Common myeloid progenitor, CD34-positive (primary cell): Measurements from ENCODE around the gene ZNF197.

Experiments
- CTCF ChIA-PET: fragments of 350-600 bp; sonication (Branson Sonifier 250); formaldehyde crosslinking; loops from one replicate; lab custom pipeline; 2021; ENCODE audit warnings: antibody characterized with exemption; lab: Charles Lee
- POLR2A ChIA-PET: fragments of 350-600 bp; sonication (Branson Sonifier 250); formaldehyde crosslinking; loops from one replicate; lab custom pipeline; 2021; ENCODE audit warnings: antibody characterized with exemption; lab: Charles Lee
- DNase-seq, 3 donors: peaks; one replicate each; pipeline versions ENCODE4 v3.0.0 to v3.0.0-alpha.2; 2013
- H3K27ac ChIP-seq, 2 experiments: 1 replicate in 1 of 2; 2 replicates in 1 of 2; pipeline ENCODE4 v1.7.0; 2013; ENCODE audit warnings: inconsistent platforms in 2 of 2, low read length in 2 of 2, mild to moderate bottlenecking in 2 of 2, low read depth in 1 of 2, moderate library complexity in 1 of 2; ENCODE audit not compliant: severe bottlenecking in 2 of 2, insufficient read depth in 1 of 2, poor library complexity in 1 of 2
- H3K27me3 ChIP-seq, 5 experiments: replicated peaks in 2 of 5; 1 replicate in 3 of 5; 2 replicates in 2 of 5; pipeline versions ENCODE4 v1.6.1 to v1.7.0; 2013; ENCODE audit warnings: low read length in 4 of 5, mild to moderate bottlenecking in 2 of 5, moderate library complexity in 2 of 5, inconsistent platforms in 1 of 5; ENCODE audit not compliant: insufficient read depth in 5 of 5, control insufficient read depth in 4 of 5
- H3K36me3 ChIP-seq, 4 experiments: 1 replicate in 2 of 4; 2 replicates in 2 of 4; pipeline versions ENCODE4 v1.6.1 to v1.7.0; 2013; ENCODE audit warnings: low read length in 3 of 4, control low read depth in 1 of 4, mild to moderate bottlenecking in 1 of 4; ENCODE audit not compliant: control insufficient read depth in 4 of 4, insufficient read depth in 4 of 4
- H3K4me1 ChIP-seq, 4 experiments: 1 replicate in 3 of 4; 2 replicates in 1 of 4; pipeline versions ENCODE4 v1.6.1 to v1.7.1; 2013; ENCODE audit warnings: low read length in 3 of 4, mild to moderate bottlenecking in 3 of 4, control low read depth in 1 of 4, inconsistent platforms in 1 of 4, moderate library complexity in 1 of 4; ENCODE audit not compliant: control insufficient read depth in 4 of 4, insufficient read depth in 4 of 4; ENCODE audit errors: control extremely low read depth in 1 of 4
- H3K4me3 ChIP-seq, 7 experiments: 1 replicate in 4 of 7; 2 replicates in 3 of 7; pipeline versions ENCODE4 v1.5.1 to v1.7.0; 2013; ENCODE audit warnings: mild to moderate bottlenecking in 7 of 7, low read length in 6 of 7, moderate library complexity in 6 of 7, inconsistent platforms in 2 of 7, low read depth in 2 of 7, control low read depth in 1 of 7; ENCODE audit not compliant: insufficient read depth in 4 of 7, control insufficient read depth in 1 of 7; ENCODE audit errors: extremely low read depth in 1 of 7
- H3K9me3 ChIP-seq, 5 experiments: 1 replicate in 4 of 5; 2 replicates in 1 of 5; pipeline versions ENCODE4 v1.6.1 to v1.7.1; 2013; ENCODE audit warnings: low read length in 4 of 5, mild to moderate bottlenecking in 2 of 5, inconsistent platforms in 1 of 5, low read depth in 1 of 5, moderate library complexity in 1 of 5; ENCODE audit not compliant: control insufficient read depth in 4 of 5, insufficient read depth in 2 of 5; ENCODE audit errors: control extremely low read depth in 1 of 5
- WGBS: methylation state at CpG from one replicate; pipeline ENCODE4 v1.1.5; 2013; ENCODE audit not compliant: insufficient coverage; 5-methylcytosine and 5-hydroxymethylcytosine counted together

The ZNF197 gene

DNA sequence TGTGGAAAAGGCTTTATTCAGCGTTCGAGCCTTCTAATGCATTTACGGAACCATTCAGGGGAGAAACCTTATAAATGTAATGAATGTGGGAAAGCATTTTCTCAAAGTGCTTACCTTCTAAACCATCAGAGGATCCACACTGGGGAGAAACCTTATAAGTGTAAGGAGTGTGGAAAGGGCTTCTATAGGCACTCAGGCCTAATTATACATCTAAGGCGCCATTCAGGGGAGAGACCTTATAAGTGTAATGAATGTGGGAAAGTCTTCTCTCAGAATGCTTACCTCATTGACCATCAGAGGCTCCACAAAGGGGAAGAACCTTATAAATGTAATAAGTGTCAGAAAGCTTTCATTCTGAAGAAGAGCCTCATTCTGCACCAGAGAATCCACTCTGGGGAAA lies 17.5 kb downstream of the ZNF197 start:
- Histone ChIP-seq H3K9me3 (peaks cover 34 to 79% (median 44%) of the 10 kb centered on the region in 5 experiments), H3K4me3 (peak overlapping the region in 1 of 7 experiments; percentile 2), H3K27ac (no peak overlapping the region), H3K36me3 (peaks cover 46 to 75% (median 51%) of the 10 kb centered on the region in 4 experiments), H3K27me3 (no peaks in the 10 kb centered on the region), H3K4me1 (no peaks in the 10 kb centered on the region)
- CTCF ChIA-PET = no interaction called here
- WGBS = no CpG with 5 or more reads among the region's 4 CpGs
- DNase-seq = no peak
- POLR2A ChIA-PET = no interaction called here

DNA sequence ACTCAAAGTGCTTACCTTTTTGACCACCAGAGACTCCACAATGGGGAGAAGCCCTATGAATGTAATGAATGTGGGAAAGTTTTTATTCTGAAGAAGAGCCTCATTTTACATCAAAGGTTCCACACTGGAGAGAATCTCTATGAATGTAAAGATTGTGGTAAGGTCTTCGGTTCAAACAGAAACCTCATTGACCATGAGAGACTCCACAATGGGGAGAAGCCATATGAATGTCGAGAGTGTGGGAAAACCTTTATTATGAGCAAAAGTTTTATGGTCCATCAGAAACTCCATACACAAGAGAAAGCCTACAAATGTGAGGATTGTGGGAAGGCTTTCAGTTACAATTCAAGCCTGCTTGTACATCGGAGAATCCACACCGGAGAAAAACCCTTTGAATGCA lies 18.2 kb downstream of the ZNF197 start:
- CTCF ChIA-PET = no interaction called here
- Histone ChIP-seq H3K27me3 (no peaks in the 10 kb centered on the region), H3K27ac (no peak overlapping the region), H3K4me3 (peak overlapping the region in 1 of 7 experiments; percentile 2), H3K4me1 (peaks cover 0 to 4% (median under 1%) of the 10 kb centered on the region in 4 experiments), H3K9me3 (peaks cover 29 to 73% (median 44%) of the 10 kb centered on the region in 5 experiments), H3K36me3 (peaks cover 41 to 68% (median 48%) of the 10 kb centered on the region in 4 experiments)
- 83% methylated on average over 2 of the region's 4 CpGs for WGBS
- POLR2A ChIA-PET = no interaction called here
- no peak for DNase-seq

DNA sequence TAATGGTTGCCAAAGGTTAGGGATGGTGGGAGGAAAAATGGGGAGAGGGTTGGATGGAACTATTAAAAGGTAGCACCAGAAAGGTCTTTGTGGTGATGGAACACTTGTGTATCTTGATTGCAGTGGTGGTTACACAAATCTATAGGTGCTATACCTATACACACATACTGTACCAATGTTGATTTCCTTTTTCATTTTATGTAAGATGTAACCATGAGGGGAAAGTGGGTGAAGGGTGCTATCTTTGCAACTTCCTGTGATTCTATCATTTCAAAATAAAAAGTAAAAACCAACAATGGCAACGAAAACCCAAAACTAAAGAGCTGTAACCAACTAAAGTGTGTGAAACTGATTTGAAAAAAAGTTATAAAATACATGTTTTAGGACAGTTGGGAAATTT lies 22.9 kb downstream of the ZNF197 start:
- peaks cover 8 to 36% (median 13%) of the 10 kb centered on the region in 5 experiments for H3K9me3 ChIP-seq
- H3K36me3 ChIP-seq = peaks cover 22 to 43% (median 33%) of the 10 kb centered on the region in 4 experiments
- peak overlapping the region in 2 of 7 experiments; percentile 86 to 98 for H3K4me3 ChIP-seq
- H3K4me1 ChIP-seq = peaks cover 2 to 18% (median 8%) of the 10 kb centered on the region in 4 experiments
- ChIA-PET POLR2A (no interaction called here), CTCF (no interaction called here)
- no peak overlapping the region for H3K27ac ChIP-seq
- WGBS = 100% methylated on average over 1 of the region's 1 CpG
- DNase-seq = no peak
- no peaks in the 10 kb centered on the region for H3K27me3 ChIP-seq

DNA sequence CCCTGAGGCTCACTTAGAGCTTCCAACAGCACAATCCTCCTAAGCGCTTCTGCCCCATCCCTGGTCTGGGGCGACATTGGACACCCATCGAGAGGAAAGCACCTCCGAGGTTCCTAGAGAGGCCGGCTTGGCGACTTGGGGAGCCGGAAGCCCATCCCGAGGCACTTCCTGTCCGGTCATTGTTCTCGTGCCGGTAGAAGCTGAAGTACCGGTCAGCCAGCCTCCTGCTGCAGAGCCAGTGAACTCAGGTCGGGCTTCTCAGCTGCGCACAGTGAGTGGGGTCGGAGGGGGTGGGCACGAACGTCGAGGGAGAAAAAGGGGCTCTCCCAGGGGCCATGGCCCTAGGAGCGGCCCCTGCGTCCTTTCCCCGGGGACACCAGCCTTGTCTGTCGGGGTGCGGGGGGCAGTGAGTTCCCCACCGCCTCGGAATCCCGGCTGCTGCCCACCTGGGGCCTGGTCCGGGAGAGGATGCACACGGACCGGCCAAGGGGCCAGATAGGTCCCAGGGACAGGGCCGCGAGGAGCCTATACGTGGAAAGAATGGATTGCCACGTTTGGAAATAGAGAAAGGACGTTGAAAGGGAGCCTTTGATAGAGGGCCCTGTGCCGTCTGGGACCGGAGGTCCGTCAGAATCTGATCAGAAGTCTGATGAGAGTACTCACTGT lies 23.9 kb downstream of the ZNF197 start, which contains the start of gene ZNF35:
Gene ZNF35, plus strand, starts transcription at position 169 of the 666 bp plus-strand sequence. CDS start 2,336 bp downstream, outside the sequence.
- WGBS = 0% methylated on average over 21 of the region's 37 CpGs

DNA sequence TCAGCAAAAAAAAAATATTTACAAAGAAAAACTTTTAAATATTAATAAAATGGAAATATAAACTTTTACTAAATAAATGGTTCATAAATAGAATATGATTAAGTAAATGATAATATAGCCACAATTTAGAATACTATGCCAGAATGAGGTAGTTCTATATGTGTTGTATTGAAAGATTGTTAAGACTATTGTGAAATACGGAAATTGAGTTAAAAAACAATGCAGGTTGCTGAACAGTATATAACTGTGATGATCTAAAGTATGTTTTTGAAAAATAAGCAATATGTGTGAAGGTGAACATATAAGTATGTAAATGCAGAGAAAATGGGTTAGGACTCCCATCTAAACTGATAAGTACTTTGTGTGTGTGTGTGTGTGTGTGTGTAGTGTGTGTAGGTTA lies 24.9 kb downstream of the ZNF197 start:
- WGBS = 91% methylated on average over 1 of the region's 1 CpG
- ChIA-PET POLR2A (no interaction called here), CTCF (no interaction called here)
- H3K27me3 ChIP-seq = no peaks in the 10 kb centered on the region
- H3K27ac ChIP-seq = no peak overlapping the region
- no peak for DNase-seq
- peaks cover 2 to 18% (median 8%) of the 10 kb centered on the region in 4 experiments for H3K4me1 ChIP-seq
- H3K36me3 ChIP-seq = peaks cover 23 to 49% (median 39%) of the 10 kb centered on the region in 4 experiments
- H3K4me3 ChIP-seq = peak overlapping the region in 1 of 7 experiments; percentile 86
- peaks cover 0 to 33% (median 5%) of the 10 kb centered on the region in 5 experiments for H3K9me3 ChIP-seq

More for the DNA sequence above, 23.9 kb downstream of the ZNF197 start, which contains the start of gene ZNF35:
- H3K9me3 ChIP-seq = peaks cover 0 to 36% (median 10%) of the 10 kb centered on the region in 5 experiments
- peak within 1 kb of the TSS; percentile 82 to 98 (median 86) for H3K4me3 ChIP-seq
- CTCF ChIA-PET = no interaction called here
- peak; percentile 63 to 65 (median 64) for DNase-seq
- POLR2A ChIA-PET = interaction anchor here (1.0 kb wide), 1 partner anchor 37 kb away, joined by 7 read pairs; no protein-coding TSS in a partner anchor
- H3K4me1 ChIP-seq = peaks cover 2 to 18% (median 8%) of the 10 kb centered on the region in 4 experiments
- H3K36me3 ChIP-seq = peaks cover 18 to 43% (median 33%) of the 10 kb centered on the region in 4 experiments
- peak within 1 kb of the TSS; percentile 65 to 83 for H3K27ac ChIP-seq
- H3K27me3 ChIP-seq = no peaks in the 10 kb centered on the region

DNA sequence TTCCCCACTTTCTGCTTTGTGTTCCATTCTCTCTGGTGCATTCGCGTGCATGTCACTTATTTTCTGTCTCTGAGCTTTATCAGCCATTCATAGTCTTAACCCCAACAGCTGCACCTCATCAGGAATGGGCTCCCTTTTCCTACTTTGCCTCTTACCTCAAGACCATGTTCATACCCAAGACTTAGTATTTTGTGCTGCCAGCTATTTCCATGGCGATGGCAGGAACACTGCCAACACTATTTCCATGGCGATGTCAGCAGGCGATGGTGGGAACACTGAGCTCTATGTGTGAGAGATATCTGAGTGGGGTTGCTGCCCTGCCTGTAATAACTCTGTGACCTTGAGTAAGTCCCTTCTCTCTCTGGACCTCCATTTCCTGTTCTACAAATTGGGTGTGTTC lies 29.2 kb downstream of the ZNF197 start:
- ChIA-PET CTCF (interaction anchor here (1.3 kb wide), 1 partner anchor 24 kb away, joined by 3 read pairs; no protein-coding TSS in a partner anchor), POLR2A (no interaction called here)
- peaks cover 35 to 80% (median 64%) of the 10 kb centered on the region in 4 experiments for H3K36me3 ChIP-seq
- H3K27ac ChIP-seq = no peak overlapping the region
- peaks cover 0 to 5% (median 4%) of the 10 kb centered on the region in 4 experiments for H3K4me1 ChIP-seq
- peaks cover 8 to 55% (median 20%) of the 10 kb centered on the region in 5 experiments for H3K9me3 ChIP-seq
- WGBS = 100% methylated on average over 2 of the region's 5 CpGs
- H3K27me3 ChIP-seq = no peaks in the 10 kb centered on the region
- no peak overlapping the region for H3K4me3 ChIP-seq
- peak in 2 of 3 donors; percentile 19 to 37 for DNase-seq

DNA sequence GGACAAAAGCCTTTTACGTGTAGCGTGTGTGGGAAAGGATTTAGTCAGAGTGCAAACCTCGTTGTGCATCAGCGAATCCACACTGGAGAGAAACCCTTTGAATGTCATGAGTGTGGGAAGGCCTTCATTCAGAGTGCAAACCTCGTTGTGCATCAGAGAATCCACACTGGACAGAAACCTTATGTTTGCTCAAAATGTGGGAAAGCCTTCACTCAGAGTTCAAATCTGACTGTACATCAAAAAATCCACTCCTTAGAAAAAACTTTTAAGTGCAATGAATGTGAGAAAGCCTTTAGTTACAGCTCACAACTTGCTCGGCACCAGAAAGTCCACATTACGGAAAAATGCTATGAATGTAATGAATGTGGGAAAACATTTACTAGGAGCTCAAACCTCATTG lies 34.2 kb downstream of the ZNF197 start:
- POLR2A ChIA-PET = no interaction called here
- H3K36me3 ChIP-seq = peaks cover 40 to 70% (median 54%) of the 10 kb centered on the region in 4 experiments

More for the DNA sequence above, 34.2 kb downstream of the ZNF197 start:
- WGBS = 100% methylated on average over 6 of the region's 7 CpGs
- Histone ChIP-seq H3K9me3 (peaks cover 17 to 66% (median 34%) of the 10 kb centered on the region in 5 experiments), H3K4me3 (no peak overlapping the region), H3K4me1 (no peaks in the 10 kb centered on the region), H3K27me3 (no peaks in the 10 kb centered on the region), H3K27ac (no peak overlapping the region)
- CTCF ChIA-PET = interaction anchor here (0.8 kb wide), 1 partner anchor 13 kb away, joined by 3 read pairs; no protein-coding TSS in a partner anchor
- DNase-seq = no peak
